ENCODE data around the gene SOBP.

Gene SOBP, protein sequence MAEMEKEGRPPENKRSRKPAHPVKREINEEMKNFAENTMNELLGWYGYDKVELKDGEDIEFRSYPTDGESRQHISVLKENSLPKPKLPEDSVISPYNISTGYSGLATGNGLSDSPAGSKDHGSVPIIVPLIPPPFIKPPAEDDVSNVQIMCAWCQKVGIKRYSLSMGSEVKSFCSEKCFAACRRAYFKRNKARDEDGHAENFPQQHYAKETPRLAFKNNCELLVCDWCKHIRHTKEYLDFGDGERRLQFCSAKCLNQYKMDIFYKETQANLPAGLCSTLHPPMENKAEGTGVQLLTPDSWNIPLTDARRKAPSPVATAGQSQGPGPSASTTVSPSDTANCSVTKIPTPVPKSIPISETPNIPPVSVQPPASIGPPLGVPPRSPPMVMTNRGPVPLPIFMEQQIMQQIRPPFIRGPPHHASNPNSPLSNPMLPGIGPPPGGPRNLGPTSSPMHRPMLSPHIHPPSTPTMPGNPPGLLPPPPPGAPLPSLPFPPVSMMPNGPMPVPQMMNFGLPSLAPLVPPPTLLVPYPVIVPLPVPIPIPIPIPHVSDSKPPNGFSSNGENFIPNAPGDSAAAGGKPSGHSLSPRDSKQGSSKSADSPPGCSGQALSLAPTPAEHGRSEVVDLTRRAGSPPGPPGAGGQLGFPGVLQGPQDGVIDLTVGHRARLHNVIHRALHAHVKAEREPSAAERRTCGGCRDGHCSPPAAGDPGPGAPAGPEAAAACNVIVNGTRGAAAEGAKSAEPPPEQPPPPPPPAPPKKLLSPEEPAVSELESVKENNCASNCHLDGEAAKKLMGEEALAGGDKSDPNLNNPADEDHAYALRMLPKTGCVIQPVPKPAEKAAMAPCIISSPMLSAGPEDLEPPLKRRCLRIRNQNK

DNA sequence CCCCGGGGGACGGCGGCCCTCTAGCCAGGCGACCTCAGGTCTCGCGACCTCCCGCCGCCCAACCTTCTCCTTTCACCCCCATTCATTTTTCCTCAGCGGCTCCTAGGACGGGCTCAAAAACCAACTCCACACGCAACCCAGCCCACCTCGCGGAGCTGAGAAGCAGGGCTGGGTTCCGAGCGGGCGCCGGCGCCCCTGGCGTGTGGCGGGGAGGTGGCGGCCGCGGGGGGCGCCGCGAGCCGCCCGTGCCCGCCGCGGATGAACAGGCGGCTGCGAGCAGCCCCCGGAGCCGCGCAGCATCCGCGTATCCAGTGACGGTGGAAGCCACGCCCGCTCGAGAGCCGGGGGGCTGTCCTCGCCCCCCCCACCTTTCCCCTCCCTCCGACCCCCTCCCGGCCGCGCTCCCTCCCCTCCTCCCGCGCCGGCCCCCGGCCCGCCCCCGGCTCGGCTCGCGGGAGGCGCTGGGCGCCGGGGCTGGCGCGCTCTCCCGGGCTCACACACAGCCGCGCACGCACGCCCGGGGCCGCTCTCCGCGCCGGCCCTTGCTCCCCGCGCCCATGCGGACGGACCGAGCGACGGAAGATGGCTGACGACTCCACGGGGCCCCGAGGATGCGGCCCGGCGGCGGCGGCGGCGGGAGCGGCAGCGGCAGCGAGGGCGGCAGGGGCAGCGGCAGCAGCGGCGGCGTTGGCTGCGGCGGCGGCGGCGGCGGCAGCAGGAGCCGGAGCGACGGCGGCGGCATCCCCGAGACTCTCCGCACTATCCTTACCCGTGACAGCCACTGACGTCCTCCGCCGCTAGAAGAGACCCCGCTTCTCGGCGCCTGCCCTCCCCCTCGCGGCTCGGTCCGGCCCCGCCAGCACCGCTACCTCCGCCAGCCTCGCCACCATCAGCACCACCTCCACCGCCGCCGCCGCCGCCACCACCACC is at the start of gene SOBP:
SOBP (plus strand) TSS at position 482 of the 930 bp plus-strand sequence. CDS start 500 bp downstream, outside the sequence.
- peak within 1 kb of the TSS; percentile 65 for H3K4me3 ChIP-seq (ENCODE audit: low read depth, low read length)
- TF ChIP-seq, protein P1, sequence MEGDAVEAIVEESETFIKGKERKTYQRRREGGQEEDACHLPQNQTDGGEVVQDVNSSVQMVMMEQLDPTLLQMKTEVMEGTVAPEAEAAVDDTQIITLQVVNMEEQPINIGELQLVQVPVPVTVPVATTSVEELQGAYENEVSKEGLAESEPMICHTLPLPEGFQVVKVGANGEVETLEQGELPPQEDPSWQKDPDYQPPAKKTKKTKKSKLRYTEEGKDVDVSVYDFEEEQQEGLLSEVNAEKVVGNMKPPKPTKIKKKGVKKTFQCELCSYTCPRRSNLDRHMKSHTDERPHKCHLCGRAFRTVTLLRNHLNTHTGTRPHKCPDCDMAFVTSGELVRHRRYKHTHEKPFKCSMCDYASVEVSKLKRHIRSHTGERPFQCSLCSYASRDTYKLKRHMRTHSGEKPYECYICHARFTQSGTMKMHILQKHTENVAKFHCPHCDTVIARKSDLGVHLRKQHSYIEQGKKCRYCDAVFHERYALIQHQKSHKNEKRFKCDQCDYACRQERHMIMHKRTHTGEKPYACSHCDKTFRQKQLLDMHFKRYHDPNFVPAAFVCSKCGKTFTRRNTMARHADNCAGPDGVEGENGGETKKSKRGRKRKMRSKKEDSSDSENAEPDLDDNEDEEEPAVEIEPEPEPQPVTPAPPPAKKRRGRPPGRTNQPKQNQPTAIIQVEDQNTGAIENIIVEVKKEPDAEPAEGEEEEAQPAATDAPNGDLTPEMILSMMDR (IDR thresholded peaks at IDR 0.05; ENCODE audit: insufficient read depth, low read depth, low read length, missing control alignments): peak; percentile 4
- peak; percentile 38 for DNase-seq (ENCODE audit: low read depth)

DNA sequence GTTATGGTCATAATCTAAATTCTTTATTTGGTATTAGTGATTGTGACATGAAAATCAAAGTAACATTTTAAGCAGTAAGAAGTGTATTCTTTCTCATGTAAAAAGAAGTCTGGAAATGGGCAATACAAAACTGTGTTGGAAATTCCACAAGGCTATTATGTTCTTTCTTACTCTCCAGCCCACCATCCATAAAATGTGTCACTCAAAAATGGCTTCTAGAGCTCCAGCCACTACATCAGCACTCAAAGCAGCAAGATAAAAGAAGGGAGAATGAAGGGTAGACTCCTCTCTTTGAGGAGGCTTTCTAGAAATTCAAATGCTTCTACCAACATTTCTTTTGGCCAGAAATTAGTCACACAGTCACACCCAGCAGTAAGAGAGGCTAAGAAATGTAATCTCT is 49.0 kb upstream of the SOBP start:
- H3K4me3 ChIP-seq (ENCODE audit: low read depth, low read length): no peak overlapping the region
- TF ChIP-seq, protein P1 (IDR thresholded peaks at IDR 0.05; ENCODE audit: insufficient read depth, low read depth, low read length, missing control alignments): no peak

DNA sequence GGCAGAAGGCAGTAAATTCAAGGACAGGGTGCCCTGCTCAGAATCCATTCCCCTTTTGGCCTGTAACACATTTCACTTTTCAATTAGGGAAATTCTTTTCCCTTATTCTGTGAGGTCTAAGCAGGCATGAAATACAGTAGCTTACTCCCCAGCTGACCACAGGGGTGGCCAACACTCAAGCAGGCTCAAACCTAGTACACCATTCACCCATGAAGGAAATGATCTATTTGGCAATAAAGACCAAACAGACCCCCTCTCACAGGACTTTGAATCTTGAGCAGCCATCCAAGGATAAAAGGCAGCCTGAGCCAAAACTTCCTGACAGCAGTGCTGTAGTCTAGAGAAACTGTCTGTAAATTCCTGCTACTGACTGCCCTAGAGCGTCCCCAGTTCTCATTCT is 48.2 kb upstream of the SOBP start:
- no peak for DNase-seq (ENCODE audit: low read depth)
- H3K4me3 ChIP-seq (ENCODE audit: low read depth, low read length): no peak overlapping the region
- TF ChIP-seq, protein P1 (IDR thresholded peaks at IDR 0.05; ENCODE audit: insufficient read depth, low read depth, low read length, missing control alignments): no peak

More for the DNA sequence above, 49.0 kb upstream of the SOBP start:
- no peak for DNase-seq (ENCODE audit: low read depth)

DNA sequence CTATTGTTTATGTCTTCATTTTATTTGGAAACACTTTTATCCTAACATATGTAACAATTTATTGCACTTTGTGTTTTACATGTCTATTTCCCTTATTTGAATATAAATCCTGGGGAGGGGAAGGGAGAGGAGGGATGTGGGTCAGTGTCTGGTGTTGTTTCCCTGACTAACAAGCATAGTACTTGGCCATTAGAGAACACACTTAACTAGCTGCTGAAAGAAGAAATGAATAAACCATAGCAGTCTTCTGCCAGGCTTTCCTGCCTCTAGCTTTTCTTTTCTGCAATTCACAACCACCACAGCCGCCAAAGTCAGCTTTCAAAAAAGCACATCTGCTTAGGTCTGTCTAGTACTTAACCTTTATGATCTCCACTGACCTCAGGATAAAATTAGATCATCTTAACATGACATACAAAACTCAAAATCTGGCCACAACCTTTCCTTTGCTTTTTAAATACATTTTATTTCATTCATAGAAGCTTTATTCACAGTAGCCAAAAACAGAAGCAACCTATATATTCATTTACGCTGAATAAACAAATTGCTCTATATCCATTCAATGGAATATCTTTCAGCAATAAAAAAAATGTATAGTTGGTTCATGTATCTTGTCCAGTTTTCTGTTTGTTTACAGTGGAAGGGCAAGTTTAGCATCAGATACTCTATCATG is 46.8 kb upstream of the SOBP start:
- TF ChIP-seq, protein P1 (IDR thresholded peaks at IDR 0.05; ENCODE audit: insufficient read depth, low read depth, low read length, missing control alignments): no peak
- H3K4me3 ChIP-seq (ENCODE audit: low read depth, low read length): no peak overlapping the region
- DNase-seq (ENCODE audit: low read depth): no peak

DNA sequence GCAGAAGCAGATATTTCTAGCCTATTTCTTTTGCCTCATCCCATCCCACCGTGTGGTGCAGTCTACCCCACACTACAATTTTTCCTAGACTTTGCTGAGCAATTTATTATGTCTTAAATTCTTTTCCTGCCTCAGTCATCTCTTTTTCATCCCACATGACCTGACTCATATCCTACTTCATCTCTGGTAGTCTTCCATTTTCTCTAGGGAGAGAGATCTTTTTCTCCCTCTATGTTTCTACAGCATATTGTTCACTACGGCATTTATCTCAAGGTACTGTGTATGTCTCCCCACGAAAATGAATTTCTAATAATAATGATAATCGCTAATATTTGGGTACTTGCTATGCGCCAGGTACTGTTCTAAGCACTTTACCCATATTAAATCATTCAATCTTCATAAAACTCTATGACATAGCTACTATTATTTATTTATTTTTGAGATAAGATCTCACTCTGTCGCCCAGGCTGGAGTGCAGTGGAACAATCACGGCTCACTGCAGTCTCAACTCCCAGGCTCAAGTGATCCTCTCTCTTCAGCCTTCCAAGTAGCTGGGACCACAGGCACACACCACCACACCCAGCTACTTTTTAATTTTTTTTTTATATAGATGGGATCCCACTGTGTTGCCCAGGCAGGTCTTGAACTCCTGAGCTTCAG is 46.2 kb upstream of the SOBP start:
- H3K4me3 ChIP-seq (ENCODE audit: low read depth, low read length): no peak overlapping the region
- DNase-seq (ENCODE audit: low read depth): no peak
- TF ChIP-seq, protein P1 (IDR thresholded peaks at IDR 0.05; ENCODE audit: insufficient read depth, low read depth, low read length, missing control alignments): no peak
